ENCODE measurements around the gene SLC5A3.

GRCh38 chr21:34105947-34106541, 32.7 kb downstream of the SLC5A3 start:
- no peak for TF ChIP-seq POLR2A (IDR thresholded peaks at IDR 0.05)
- TF ChIP-seq CTCF (IDR thresholded peaks at IDR 0.05) = no peak
